Liver (tissue), 2 donors: ENCODE results near the gene TAF5L.

ENCODE experiments used
- FOXA1 ChIP-seq: IDR thresholded peaks from 2 replicates; pipeline ENCODE4 v1.6.1; 2016; ENCODE audit warnings: antibody characterized with exemption
- TF ChIP-seq, protein P1 (sequence below): fragments of 150-350 bp; IDR thresholded peaks from 2 replicates; pipeline ENCODE4 v1.5.1; 2017; ENCODE audit warnings: improper control_type of control experiment, low read depth, low read length; ENCODE audit not compliant: missing input control
- donor health status: healthy.

DNA sequence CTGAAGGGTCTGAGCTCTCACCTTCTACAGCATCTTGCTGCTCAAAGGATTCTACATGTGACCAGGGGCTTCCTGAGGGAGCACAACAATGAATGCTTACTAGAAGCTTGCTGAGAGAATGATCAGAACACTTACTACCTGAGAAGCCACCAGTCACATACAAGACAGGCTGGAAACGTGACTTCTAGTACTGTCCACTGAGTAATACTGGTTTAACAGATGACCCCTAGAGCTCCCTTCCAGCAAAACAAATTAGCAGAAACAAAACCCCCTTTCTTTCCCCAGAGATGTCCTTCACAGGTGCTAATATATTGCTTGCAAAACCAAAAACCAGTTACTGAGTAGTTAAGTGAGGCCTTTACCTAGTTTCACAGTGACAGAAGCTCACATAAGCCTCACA lies 2.1 kb downstream of the TAF5L start:
- TF ChIP-seq, protein P1, sequence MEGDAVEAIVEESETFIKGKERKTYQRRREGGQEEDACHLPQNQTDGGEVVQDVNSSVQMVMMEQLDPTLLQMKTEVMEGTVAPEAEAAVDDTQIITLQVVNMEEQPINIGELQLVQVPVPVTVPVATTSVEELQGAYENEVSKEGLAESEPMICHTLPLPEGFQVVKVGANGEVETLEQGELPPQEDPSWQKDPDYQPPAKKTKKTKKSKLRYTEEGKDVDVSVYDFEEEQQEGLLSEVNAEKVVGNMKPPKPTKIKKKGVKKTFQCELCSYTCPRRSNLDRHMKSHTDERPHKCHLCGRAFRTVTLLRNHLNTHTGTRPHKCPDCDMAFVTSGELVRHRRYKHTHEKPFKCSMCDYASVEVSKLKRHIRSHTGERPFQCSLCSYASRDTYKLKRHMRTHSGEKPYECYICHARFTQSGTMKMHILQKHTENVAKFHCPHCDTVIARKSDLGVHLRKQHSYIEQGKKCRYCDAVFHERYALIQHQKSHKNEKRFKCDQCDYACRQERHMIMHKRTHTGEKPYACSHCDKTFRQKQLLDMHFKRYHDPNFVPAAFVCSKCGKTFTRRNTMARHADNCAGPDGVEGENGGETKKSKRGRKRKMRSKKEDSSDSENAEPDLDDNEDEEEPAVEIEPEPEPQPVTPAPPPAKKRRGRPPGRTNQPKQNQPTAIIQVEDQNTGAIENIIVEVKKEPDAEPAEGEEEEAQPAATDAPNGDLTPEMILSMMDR: no peak
- TF ChIP-seq FOXA1: no peak
